DOHH2 (cell line): ENCODE results near the gene GLOD4.

Experiments
- H3F3A ChIP-seq: fragments of 200-600 bp; sonication (generic), shearing (Covaris generic); 2 replicates; pipeline ENCODE4 v1.6.0; 2016; ENCODE audit warnings: antibody characterized with exemption, mild to moderate bottlenecking; ENCODE audit not compliant: control insufficient read depth, insufficient read depth
- H3K27ac ChIP-seq: fragments of 200-600 bp; sonication (generic); 2 replicates; pipeline ENCODE4 v1.5.1; 2014; ENCODE audit warnings: low read depth, mild to moderate bottlenecking, low read length, moderate library complexity
- H3K27me3 ChIP-seq: fragments of 200-600 bp; sonication (generic); 2 replicates; pipeline ENCODE4 v1.6.1; 2014; ENCODE audit warnings: mild to moderate bottlenecking, low read length, mixed read lengths; ENCODE audit not compliant: control insufficient read depth
- H3K36me3 ChIP-seq: fragments of 200-600 bp; sonication (generic); 2 replicates; pipeline ENCODE4 v1.6.1; 2014; ENCODE audit warnings: mild to moderate bottlenecking, low read length, moderate library complexity, mixed read lengths; ENCODE audit not compliant: control insufficient read depth
- H3K4me1 ChIP-seq: fragments of 200-600 bp; sonication (generic); 2 replicates; pipeline ENCODE4 v1.6.1; 2014; ENCODE audit warnings: mild to moderate bottlenecking, low read length, mixed read lengths; ENCODE audit not compliant: control insufficient read depth
- H3K4me2 ChIP-seq: fragments of 200-600 bp; sonication (generic); 2 replicates; pipeline ENCODE4 v1.6.0; 2014; ENCODE audit warnings: mild to moderate bottlenecking, low read length, moderate library complexity
- H3K4me3 ChIP-seq: fragments of 200-600 bp; sonication (generic); 2 replicates; pipeline ENCODE4 v1.5.1; 2014; ENCODE audit warnings: mild to moderate bottlenecking, low read length, mixed read lengths
- H3K79me2 ChIP-seq: fragments of 200-600 bp; sonication (generic); 2 replicates; pipeline ENCODE4 v1.6.1; 2014; ENCODE audit warnings: mild to moderate bottlenecking, low read length, mixed read lengths; ENCODE audit not compliant: control insufficient read depth
- H3K9me2 ChIP-seq: fragments of 200-600 bp; sonication (generic); replicated peaks from 2 replicates; pipeline ENCODE4 v1.6.1; 2014; ENCODE audit warnings: mild to moderate bottlenecking, low read length, mixed read lengths; ENCODE audit not compliant: control insufficient read depth
- H3K9me3 ChIP-seq: fragments of 200-600 bp; sonication (generic); 2 replicates; pipeline ENCODE4 v1.6.1; 2014; ENCODE audit warnings: antibody characterized with exemption, low read length, mixed read lengths; ENCODE audit not compliant: control insufficient read depth, insufficient read depth
- H4K20me1 ChIP-seq: fragments of 200-600 bp; sonication (generic); 2 replicates; pipeline ENCODE4 v1.6.0; 2014; ENCODE audit warnings: low read depth, mild to moderate bottlenecking, antibody characterized with exemption, low read length, moderate library complexity; ENCODE audit not compliant: control insufficient read depth, insufficient read depth
- CTCF ChIP-seq: fragments of 200-600 bp; sonication (generic); IDR thresholded peaks from one replicate; pipeline ENCODE4 v1.5.1; 2014; ENCODE audit warnings: antibody characterized with exemption, mild to moderate bottlenecking, low read depth, low read length; ENCODE audit not compliant: poor library complexity, severe bottlenecking
- EZH2phosphoT487 ChIP-seq: fragments of 200-600 bp; sonication (generic); IDR thresholded peaks from 2 replicates; pipeline ENCODE4 v1.6.1; 2017; ENCODE audit warnings: borderline replicate concordance, mild to moderate bottlenecking, antibody characterized with exemption, low read length, moderate library complexity, mixed read lengths

GLOD4 gene

GRCh38 chr17:744937-745336, 37.1 kb downstream of the GLOD4 start:
- Histone ChIP-seq H3K4me2 (no peak overlapping the region), H3F3A (peaks cover 9% of the 10 kb centered on the region), H4K20me1 (peaks cover 16% of the 10 kb centered on the region), H3K9me3 (no peaks in the 10 kb centered on the region), H3K79me2 (peaks cover 96% of the 10 kb centered on the region), H3K36me3 (peaks cover 95% of the 10 kb centered on the region), H3K27me3 (no peaks in the 10 kb centered on the region), H3K9me2 (no peaks in the 10 kb centered on the region), H3K27ac (no peak overlapping the region), H3K4me1 (peaks cover 22% of the 10 kb centered on the region), H3K4me3 (no peak overlapping the region)
- TF ChIP-seq CTCF (no peak), EZH2phosphoT487 (no peak)

- Histone ChIP-seq H3K27ac (no peak overlapping the region), H3K9me3 (no peaks in the 10 kb centered on the region), H3F3A (peaks cover 9% of the 10 kb centered on the region), H3K4me3 (no peak overlapping the region), H3K4me2 (no peak overlapping the region), H3K79me2 (peaks cover 89% of the 10 kb centered on the region), H3K36me3 (peaks cover 88% of the 10 kb centered on the region), H3K4me1 (peaks cover 16% of the 10 kb centered on the region), H3K9me2 (no peaks in the 10 kb centered on the region), H3K27me3 (no peaks in the 10 kb centered on the region), H4K20me1 (peaks cover 14% of the 10 kb centered on the region)
- TF ChIP-seq EZH2phosphoT487 (no peak), CTCF (no peak)
These were observed 38.9 kb downstream of the GLOD4 start for GRCh38 chr17:743139-743538.

- no peak overlapping the region for H3K4me2 ChIP-seq
These were observed 39.8 kb downstream of the GLOD4 start for GRCh38 chr17:742147-742793.

More at GRCh38 chr17:742147-742793, 39.8 kb downstream of the GLOD4 start:
- Histone ChIP-seq H3K36me3 (peaks cover 85% of the 10 kb centered on the region), H3F3A (peaks cover 13% of the 10 kb centered on the region), H3K27ac (no peak overlapping the region), H3K4me3 (no peak overlapping the region), H3K79me2 (peaks cover 87% of the 10 kb centered on the region), H3K9me2 (no peaks in the 10 kb centered on the region), H3K9me3 (no peaks in the 10 kb centered on the region), H4K20me1 (peaks cover 11% of the 10 kb centered on the region; the same call in 1 of the 2 replicates), H3K27me3 (no peaks in the 10 kb centered on the region), H3K4me1 (peaks cover 16% of the 10 kb centered on the region)
- TF ChIP-seq CTCF, result no peak
